GM21528 (cell line): ENCODE measurements around the gene EMX2.

Source experiments
- ATAC-seq: cut with Tn5 transposase; IDR thresholded peaks from one replicate; pipeline ENCODE4 v1.9.1; 2021; ENCODE audit warnings: mild to moderate bottlenecking, moderate library complexity; ENCODE audit not compliant: unreplicated experiment, low FRiP score

Gene EMX2

DNA sequence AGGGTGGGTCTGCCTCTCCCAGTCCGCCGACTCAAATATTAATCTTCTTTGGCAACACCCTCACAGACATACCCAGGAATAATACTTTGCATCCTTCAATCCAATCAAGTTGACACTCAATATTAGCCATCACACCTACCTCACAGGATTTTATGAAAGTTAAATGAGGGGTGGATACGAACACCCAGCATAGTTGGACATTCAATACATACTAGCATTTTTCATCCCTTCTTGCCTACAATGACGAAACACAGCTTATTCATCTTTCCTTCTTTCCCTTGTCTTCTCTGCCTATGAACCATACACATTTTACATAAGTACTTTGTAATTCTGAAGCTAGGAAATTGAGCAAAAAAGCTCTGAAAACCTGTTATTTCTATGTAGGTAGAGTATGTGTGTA lies 48.5 kb downstream of the EMX2 start:
- ATAC-seq: no peak

DNA sequence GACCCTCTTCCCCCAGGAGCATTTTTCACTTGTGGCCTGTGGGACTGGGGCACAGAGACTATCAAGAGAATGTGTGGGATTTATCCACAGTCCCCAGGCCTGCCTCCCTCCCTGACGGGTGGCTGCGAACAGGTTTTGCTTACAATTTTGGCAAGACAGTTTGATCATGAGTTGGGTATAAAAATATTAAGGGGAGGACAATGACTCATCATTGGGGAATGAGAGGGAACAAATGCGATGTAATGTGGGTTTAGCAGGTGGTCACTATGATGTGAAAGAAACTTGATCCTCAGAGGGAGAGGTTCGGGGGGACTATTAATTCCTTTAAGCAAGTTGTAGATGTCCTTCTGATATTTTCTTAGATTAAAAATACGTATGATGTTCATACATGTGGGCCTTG lies 52.2 kb downstream of the EMX2 start:
- ATAC-seq: no peak

DNA sequence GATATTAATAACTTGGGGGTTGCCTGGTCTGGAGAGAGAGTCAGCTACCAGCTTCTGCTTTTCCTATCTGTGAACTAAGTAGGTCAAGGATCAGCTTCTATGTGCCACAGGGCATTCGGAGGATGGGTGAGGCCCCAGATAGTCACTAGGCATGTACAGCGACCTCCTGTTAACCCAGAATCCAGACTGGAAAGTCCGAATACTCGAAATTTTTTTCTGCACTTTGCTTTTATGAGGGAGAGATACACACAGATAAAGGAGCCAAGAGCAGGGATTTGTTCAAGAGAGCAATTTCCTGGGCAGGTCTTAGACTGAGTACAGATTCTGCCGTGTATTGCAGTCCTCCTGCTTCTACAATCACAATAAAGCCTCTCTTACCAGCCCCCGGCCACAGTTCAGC lies 54.2 kb downstream of the EMX2 start:
- ATAC-seq: no peak

DNA sequence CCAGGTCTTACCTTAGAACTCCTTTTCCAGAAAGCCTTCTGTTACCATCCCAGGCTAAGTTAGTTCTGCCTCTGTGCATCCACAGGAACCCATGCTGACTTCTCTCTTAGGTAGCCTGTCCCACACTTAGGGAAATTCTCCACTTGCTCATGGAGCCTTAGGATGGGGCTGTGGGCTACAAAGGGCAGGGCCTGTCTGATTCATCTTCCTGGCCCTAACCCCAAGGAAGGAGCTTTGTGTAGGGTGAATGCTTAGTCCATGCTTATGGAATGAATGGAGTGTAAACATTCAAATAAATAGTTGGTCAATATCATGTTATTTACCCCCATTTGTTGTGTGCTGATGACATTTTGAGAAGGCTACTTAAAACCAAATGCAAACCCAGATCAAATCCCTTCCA lies 54.7 kb downstream of the EMX2 start:
- ATAC-seq: no peak
